Kidney epithelial cell (primary cell): ENCODE measurements around the gene DES. TPM values are rescaled to one million over a fixed set of nuclear protein-coding genes. Genes with fewer than 3 reads are reported as not detected.
A peak's percentile ranks its signal among the peaks of the same experiment; 100 is the strongest.

Source experiments
- DNase-seq: peaks from one replicate; pipeline ENCODE4 v3.0.0-alpha.2; 2010; ENCODE audit warnings: low read depth
- H3K27me3 ChIP-seq: 2 replicates; pipeline ENCODE4 v1.6.0; 2011; ENCODE audit warnings: low read length; ENCODE audit not compliant: control insufficient read depth, insufficient read depth
- H3K36me3 ChIP-seq: 2 replicates; pipeline ENCODE4 v1.5.1; 2011; ENCODE audit warnings: low read length; ENCODE audit not compliant: control insufficient read depth, insufficient read depth
- H3K4me3 ChIP-seq: 2 replicates; pipeline ENCODE4 v1.5.1; 2011; ENCODE audit warnings: low read depth, mild to moderate bottlenecking, control low read depth, low read length
- total RNA-seq: library from RNA; depleted of rRNA; stranded (reverse); fragments of >200 nt; gene quantifications from 2 replicates; pipeline ENCODE4 v1.2.3, GENCODE V29; 2015
- TF ChIP-seq, protein P1 (sequence below): IDR thresholded peaks from 2 replicates; pipeline ENCODE4 v1.5.1; 2011; ENCODE audit warnings: mild to moderate bottlenecking, moderate library complexity, low read length, control low read depth, inconsistent platforms; ENCODE audit not compliant: insufficient read depth, poor library complexity, severe bottlenecking

The DES gene
- 0.55 and 0.79 TPM in 2 replicates for total RNA-seq

GRCh38 chr2:219418155-219419011, at the start of gene DES:
DES (plus strand) TSS chr2:219418377; CDS start chr2:219418463, 86 bp downstream.
- DNase-seq, result no peak
- TF ChIP-seq, protein P1, sequence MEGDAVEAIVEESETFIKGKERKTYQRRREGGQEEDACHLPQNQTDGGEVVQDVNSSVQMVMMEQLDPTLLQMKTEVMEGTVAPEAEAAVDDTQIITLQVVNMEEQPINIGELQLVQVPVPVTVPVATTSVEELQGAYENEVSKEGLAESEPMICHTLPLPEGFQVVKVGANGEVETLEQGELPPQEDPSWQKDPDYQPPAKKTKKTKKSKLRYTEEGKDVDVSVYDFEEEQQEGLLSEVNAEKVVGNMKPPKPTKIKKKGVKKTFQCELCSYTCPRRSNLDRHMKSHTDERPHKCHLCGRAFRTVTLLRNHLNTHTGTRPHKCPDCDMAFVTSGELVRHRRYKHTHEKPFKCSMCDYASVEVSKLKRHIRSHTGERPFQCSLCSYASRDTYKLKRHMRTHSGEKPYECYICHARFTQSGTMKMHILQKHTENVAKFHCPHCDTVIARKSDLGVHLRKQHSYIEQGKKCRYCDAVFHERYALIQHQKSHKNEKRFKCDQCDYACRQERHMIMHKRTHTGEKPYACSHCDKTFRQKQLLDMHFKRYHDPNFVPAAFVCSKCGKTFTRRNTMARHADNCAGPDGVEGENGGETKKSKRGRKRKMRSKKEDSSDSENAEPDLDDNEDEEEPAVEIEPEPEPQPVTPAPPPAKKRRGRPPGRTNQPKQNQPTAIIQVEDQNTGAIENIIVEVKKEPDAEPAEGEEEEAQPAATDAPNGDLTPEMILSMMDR, result peak; percentile 8
- Histone ChIP-seq H3K27me3 (peaks cover 40% of the 10 kb centered on the region), H3K36me3 (no peaks in the 10 kb centered on the region), H3K4me3 (peak within 1 kb of the TSS; percentile 17)

- Histone ChIP-seq H3K36me3 (no peaks in the 10 kb centered on the region), H3K4me3 (no peak overlapping the region), H3K27me3 (no peaks in the 10 kb centered on the region)
- TF ChIP-seq, protein P1, result no peak
- DNase-seq, result peak; percentile 31
Measured at GRCh38 chr2:219368690-219369191, 49.4 kb upstream of the DES start.

DNA sequence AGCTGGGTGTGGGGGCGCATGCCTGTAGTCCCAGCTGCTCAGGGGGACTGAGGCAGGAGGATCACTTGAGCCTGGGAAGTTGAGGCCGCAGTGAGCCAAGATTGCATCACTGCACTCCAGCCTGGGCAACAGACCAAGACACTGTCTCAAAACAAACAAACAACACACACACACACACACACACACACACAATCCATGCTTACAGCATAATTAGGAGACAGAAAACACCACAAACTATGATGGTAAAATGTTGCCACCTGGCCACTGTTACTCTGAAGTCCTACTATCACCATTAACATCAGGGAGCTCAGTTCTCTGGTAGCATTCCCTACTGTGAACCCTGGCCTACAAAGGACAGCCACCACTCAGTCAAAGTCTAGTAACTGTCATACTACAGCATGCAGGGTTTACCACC, 48.7 kb upstream of the DES start:
- H3K4me3 ChIP-seq, result no peak overlapping the region
- H3K36me3 ChIP-seq, result no peaks in the 10 kb centered on the region
- no peak for DNase-seq
- TF ChIP-seq, protein P1, result no peak
- H3K27me3 ChIP-seq, result no peaks in the 10 kb centered on the region

DNA sequence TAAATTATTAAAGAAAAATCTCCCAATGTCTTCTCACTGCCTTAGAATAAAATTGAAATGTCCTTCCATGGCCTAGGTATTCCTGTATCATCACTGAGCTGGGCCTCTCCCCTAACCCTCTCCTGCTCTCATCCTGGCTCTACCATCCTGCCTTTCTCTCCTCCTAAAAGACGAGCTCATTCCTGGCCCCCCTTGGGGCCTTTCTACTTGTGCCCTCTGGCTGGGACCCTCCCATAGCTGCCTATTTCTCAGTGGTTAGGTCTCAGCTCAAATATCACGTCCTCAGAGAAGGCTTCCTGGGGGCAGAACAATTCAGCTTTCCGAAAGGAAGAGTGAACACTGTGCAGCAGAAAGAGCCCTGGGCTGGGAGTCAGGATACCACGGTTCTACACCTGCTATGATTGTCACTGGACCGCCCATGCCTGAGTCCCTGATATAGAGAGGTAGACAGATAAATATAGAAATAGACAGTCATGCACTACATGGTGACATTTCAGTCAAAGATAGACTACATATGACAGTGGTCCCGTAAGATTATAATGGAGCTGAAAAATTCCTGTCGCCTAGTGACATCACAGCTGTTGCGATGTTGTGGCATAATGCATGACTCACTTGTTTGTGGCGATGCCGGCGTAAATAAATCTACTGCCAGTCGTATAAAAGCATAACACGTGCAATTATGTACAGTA, 39.9 kb upstream of the DES start:
- TF ChIP-seq, protein P1, result no peak
- DNase-seq, result no peak
- H3K4me3 ChIP-seq, result no peak overlapping the region
- H3K36me3 ChIP-seq, result no peaks in the 10 kb centered on the region
- H3K27me3 ChIP-seq, result no peaks in the 10 kb centered on the region

GRCh38 chr2:219380926-219381325, 37.3 kb upstream of the DES start:
- Histone ChIP-seq H3K4me3 (no peak overlapping the region), H3K27me3 (no peaks in the 10 kb centered on the region), H3K36me3 (peaks cover 1% of the 10 kb centered on the region)
- TF ChIP-seq, protein P1, result no peak
- DNase-seq, result no peak
